Memory B cell (primary cell): ENCODE results near the gene ZNF32.

Source experiments
- ATAC-seq: fragments of 150-1000 bp; cut with Tn5 transposase; 2 replicates; pipeline ENCODE4 v1.10.0; 2021; ENCODE audit warnings: low read depth, mild to moderate bottlenecking, moderate library complexity
- DNase-seq, 2 donors: peaks; one replicate each; pipeline ENCODE4 v3.0.0; 2022; ENCODE audit warnings: low spot score in 2 of 2
- H3K27ac Mint-ChIP-seq: one replicate; pipeline ENCODE4 v1.8.0; 2022; ENCODE audit warnings: mild to moderate bottlenecking, moderate library complexity, mixed read lengths
- H3K27me3 Mint-ChIP-seq: one replicate; pipeline ENCODE4 v1.8.0; 2022; ENCODE audit warnings: mixed read lengths
- H3K36me3 Mint-ChIP-seq: one replicate; pipeline ENCODE4 v1.8.0; 2022; ENCODE audit warnings: mild to moderate bottlenecking, mixed read lengths
- H3K4me1 Mint-ChIP-seq: one replicate; pipeline ENCODE4 v1.8.0; 2022; ENCODE audit warnings: mixed read lengths
- H3K4me3 Mint-ChIP-seq: one replicate; pipeline ENCODE4 v1.8.0; 2022; ENCODE audit warnings: mild to moderate bottlenecking, moderate library complexity, mixed read lengths
- H3K9me3 Mint-ChIP-seq: one replicate; pipeline ENCODE4 v1.8.0; 2022; ENCODE audit warnings: mixed read lengths

The ZNF32 gene

DNA sequence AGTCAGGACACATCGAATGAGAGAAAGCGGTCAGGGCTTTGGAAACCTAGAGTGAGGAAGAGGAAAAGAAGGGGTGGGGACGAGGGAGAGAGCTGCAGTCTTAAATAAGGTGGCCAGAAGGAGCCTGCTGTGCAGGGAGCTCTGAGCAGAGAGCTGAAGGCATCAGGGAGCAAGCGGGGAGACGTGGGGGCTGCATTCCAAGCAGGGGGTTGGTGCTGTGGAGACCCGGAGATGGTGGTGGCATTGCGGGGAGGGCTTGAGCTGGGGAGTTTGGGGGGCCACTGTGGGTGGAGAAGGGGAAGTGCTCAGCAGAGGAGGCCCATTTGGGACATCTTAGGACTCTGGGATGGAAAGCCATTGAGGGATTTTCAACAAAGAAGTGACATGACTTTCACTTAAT, 38.7 kb upstream of the ZNF32 start:
- Mint-ChIP-seq H3K4me3 (no peak overlapping the region), H3K27ac (no peak overlapping the region), H3K9me3 (no peaks in the 10 kb centered on the region), H3K27me3 (peaks cover 26% of the 10 kb centered on the region), H3K36me3 (no peaks in the 10 kb centered on the region), H3K4me1 (no peaks in the 10 kb centered on the region)
- DNase-seq, result no peak
- ATAC-seq, result no peak

DNA sequence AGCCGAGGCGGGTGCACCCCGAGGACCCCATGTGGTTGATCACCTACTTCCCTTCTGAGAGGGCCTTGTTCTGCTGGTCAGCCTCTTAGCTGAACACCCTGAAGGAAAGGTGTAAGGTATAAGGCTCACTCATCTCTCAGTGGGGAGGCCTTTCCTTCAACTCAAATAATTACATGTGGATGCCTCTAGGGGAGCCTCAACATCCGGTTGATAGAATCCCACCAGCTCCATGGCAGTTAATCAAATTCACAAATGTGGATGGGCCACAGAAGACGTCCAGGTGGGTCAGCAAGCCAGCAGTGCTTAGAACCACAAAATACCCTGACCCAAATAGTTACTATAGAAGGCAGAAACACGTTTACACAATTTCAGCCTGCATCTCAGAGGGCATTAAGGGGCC, 37.7 kb upstream of the ZNF32 start:
- Mint-ChIP-seq H3K4me3 (no peak overlapping the region), H3K36me3 (no peaks in the 10 kb centered on the region), H3K9me3 (no peaks in the 10 kb centered on the region), H3K4me1 (no peaks in the 10 kb centered on the region), H3K27ac (no peak overlapping the region), H3K27me3 (peaks cover 31% of the 10 kb centered on the region)
- ATAC-seq, result no peak
- no peak for DNase-seq

DNA sequence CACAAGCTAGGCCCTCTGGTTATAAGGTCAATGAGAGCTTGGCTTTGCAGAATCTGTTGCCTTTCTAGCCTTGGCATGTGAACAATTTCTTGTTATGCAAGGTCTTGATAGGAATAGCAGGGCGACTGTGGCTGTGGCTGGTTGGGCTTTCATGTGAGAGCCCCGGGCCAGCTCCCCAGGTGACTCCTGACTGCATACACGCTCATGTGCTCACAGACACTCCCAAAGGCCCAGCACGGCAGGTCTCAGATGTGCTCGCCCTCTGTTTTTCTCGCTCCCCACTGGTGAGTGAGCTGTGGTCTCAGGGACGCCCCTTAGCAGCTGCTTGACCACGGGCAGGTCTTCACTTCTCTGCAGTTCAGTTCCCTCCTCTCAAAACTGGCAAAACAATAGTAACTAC, 37.1 kb upstream of the ZNF32 start:
- Mint-ChIP-seq H3K4me3 (no peak overlapping the region), H3K9me3 (no peaks in the 10 kb centered on the region), H3K36me3 (no peaks in the 10 kb centered on the region), H3K27me3 (peaks cover 31% of the 10 kb centered on the region), H3K27ac (no peak overlapping the region), H3K4me1 (no peaks in the 10 kb centered on the region)
- ATAC-seq (no peak), DNase-seq (no peak)

DNA sequence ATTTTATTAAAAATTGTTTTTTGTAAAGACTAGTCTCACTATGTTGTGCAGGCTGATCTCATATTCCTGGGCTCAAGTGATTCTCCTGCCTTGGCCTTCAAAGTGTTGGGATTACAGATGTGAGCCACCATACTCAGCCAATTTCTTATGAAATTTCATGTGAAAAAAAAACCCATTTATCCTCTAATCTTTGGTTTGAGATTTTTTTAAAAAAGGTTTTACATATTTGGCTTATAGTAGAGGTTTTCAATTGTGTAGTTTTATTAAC, 35.5 kb upstream of the ZNF32 start:
- ATAC-seq (no peak), DNase-seq (no peak)
- H3K27me3 Mint-ChIP-seq, result peaks cover 32% of the 10 kb centered on the region
- no peaks in the 10 kb centered on the region for H3K4me1 Mint-ChIP-seq
- H3K27ac Mint-ChIP-seq, result no peak overlapping the region
- H3K36me3 Mint-ChIP-seq, result no peaks in the 10 kb centered on the region
- H3K9me3 Mint-ChIP-seq, result no peaks in the 10 kb centered on the region
- no peak overlapping the region for H3K4me3 Mint-ChIP-seq

DNA sequence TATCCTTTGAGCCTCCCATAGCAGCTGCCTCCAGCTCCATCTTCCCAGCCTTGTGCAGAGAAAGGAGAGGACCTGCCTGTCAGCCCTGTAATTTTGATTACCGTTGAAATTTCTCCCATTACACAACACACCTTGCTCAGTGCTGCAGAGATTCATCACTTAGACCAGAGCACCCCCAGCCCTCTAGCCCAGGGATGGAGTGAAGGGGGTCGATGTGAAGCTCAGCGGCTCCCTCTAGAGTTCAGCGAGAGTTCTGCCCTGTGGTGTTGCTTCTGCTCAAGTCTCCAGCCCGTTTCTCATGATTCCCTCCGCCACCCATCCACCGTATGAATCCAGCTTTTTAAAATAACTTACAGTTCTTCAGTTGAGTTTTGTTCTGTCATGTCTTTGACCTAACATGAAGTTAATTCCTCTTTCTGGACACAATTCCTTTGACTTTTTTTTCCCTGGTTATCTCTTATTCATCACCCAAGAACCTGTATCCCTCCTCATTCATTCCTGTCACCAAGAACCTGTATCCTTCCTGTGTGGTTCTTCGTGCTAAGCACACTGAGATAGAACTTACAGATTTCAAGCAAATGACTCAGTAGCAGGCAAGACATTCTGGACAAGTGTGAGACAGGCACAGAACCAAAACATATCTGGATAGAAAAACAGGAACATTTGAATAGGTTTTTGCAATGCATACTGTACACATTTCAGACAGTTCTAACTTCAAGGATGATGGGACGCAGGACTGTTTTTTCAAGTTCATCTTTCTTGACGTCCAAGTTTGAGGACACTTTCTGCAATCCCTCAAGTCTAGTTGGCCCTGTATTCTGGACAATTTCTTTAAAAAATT, 35.0 kb upstream of the ZNF32 start:
- Mint-ChIP-seq H3K27ac (no peak overlapping the region), H3K27me3 (peaks cover 32% of the 10 kb centered on the region), H3K36me3 (no peaks in the 10 kb centered on the region), H3K9me3 (no peaks in the 10 kb centered on the region), H3K4me1 (no peaks in the 10 kb centered on the region), H3K4me3 (no peak overlapping the region)
- ATAC-seq, result peak; percentile 34
- DNase-seq, result no peak

DNA sequence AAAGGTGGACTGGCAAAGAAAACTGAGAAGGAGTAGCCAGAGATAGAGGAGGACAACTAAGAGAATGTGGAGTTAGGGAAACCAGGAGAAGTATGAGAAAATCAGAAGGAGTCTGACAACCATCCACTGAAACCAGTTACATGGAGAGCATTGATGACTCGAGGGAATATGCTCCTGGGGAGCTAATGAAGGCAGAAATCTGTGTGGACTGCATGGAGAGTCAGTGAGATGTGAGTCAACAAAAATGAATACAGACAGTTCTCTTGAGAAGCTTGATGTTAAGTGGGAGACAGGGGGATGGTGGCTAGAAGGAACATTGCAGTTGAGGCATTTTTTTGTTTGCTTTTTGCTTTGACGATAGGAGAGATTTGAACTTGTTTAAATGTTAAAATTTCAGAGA, 34.3 kb upstream of the ZNF32 start:
- no peak for ATAC-seq
- DNase-seq, result no peak
- Mint-ChIP-seq H3K27ac (no peak overlapping the region), H3K27me3 (peaks cover 29% of the 10 kb centered on the region), H3K36me3 (no peaks in the 10 kb centered on the region), H3K4me3 (no peak overlapping the region), H3K4me1 (no peaks in the 10 kb centered on the region), H3K9me3 (no peaks in the 10 kb centered on the region)

DNA sequence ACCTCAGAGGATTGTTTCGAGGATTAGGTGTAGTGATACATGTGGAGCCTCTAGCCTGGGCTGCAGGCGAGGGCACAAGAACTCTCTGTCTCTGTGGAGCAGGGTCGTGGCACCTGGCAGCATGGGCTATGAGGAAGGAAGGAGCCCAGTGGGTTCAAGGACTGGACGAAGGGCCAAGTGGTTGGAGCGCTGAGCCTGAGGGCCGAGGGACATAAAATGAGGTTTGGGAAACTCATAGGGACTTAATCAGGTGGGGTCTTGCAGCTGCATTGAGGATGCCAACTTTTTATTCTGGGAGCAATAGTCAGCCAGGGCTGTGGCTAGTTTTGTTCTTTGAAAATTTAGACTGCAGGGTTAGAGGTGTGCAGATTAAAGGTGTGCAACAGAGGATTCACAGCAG, 33.0 kb upstream of the ZNF32 start:
- Mint-ChIP-seq H3K9me3 (no peaks in the 10 kb centered on the region), H3K36me3 (no peaks in the 10 kb centered on the region), H3K4me1 (no peaks in the 10 kb centered on the region), H3K27me3 (peaks cover 22% of the 10 kb centered on the region), H3K27ac (no peak overlapping the region), H3K4me3 (no peak overlapping the region)
- ATAC-seq (no peak), DNase-seq (no peak)

DNA sequence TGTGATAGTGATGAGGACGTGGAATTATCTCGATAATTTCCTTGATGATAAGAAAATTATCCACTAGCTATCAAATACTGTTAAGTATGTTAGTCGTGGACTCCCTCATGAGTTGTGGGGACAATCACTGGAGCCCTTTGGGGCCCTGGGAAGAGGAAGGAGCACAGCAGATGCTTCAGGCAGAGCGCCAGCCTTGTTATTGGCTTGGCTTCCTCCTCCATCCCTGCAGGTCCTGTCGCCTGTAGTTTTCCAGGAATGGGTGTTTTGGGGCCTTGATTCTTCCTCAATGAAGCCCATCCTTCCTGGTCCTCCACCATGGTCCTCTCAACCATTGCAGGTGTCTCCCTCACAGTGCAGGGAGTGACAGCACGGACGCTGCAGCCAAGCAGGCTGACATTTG, 32.5 kb upstream of the ZNF32 start:
- Mint-ChIP-seq H3K4me1 (no peaks in the 10 kb centered on the region), H3K27ac (no peak overlapping the region), H3K36me3 (no peaks in the 10 kb centered on the region), H3K9me3 (no peaks in the 10 kb centered on the region), H3K4me3 (no peak overlapping the region), H3K27me3 (peaks cover 20% of the 10 kb centered on the region)
- ATAC-seq (no peak), DNase-seq (no peak)

DNA sequence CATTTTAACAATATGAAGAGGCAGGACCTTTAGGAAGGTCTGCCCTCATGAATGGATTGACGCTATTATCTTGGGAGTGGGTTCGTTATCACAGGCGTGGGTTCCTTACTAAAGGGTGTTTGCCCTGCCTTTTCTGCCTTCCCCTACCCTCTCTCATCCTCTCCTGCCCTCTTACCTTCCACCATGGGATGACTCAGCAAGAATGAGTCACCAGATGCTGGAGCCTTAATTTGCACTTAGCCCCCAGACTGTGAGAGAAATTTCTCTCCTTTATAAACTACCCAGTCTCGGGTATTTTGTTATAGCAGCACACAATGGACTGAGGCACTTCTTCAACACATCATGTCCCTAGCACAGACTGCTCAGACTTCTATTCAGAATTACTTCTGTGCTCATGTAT, 31.4 kb upstream of the ZNF32 start:
- DNase-seq, result no peak
- no peaks in the 10 kb centered on the region for H3K9me3 Mint-ChIP-seq
- H3K4me1 Mint-ChIP-seq, result no peaks in the 10 kb centered on the region
- H3K4me3 Mint-ChIP-seq, result no peak overlapping the region
- no peak for ATAC-seq
- peaks cover 20% of the 10 kb centered on the region for H3K27me3 Mint-ChIP-seq
- H3K27ac Mint-ChIP-seq, result no peak overlapping the region
- no peaks in the 10 kb centered on the region for H3K36me3 Mint-ChIP-seq

DNA sequence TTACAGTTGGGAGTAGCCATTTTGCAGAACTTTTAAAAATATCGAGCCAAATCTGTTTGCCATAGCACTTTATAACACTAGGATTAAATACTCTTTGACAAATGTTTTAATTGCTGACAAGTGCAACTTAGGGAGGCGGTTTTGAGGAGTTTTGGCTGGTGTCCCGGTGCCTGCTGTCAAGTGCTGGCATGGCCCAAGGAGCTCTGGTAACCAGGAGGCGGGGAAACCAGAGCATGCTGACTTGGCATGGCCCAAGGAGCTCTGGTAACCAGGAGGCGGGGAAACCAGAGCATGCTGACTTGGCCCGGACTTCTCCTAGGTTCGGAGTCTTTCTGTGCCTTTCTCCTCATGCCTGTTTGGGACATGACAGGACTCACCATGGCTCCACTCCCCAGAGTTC, 30.8 kb upstream of the ZNF32 start:
- Mint-ChIP-seq H3K36me3 (no peaks in the 10 kb centered on the region), H3K4me1 (no peaks in the 10 kb centered on the region), H3K27me3 (peaks cover 20% of the 10 kb centered on the region), H3K27ac (no peak overlapping the region), H3K4me3 (no peak overlapping the region), H3K9me3 (no peaks in the 10 kb centered on the region)
- DNase-seq, result no peak
- ATAC-seq, result no peak

DNA sequence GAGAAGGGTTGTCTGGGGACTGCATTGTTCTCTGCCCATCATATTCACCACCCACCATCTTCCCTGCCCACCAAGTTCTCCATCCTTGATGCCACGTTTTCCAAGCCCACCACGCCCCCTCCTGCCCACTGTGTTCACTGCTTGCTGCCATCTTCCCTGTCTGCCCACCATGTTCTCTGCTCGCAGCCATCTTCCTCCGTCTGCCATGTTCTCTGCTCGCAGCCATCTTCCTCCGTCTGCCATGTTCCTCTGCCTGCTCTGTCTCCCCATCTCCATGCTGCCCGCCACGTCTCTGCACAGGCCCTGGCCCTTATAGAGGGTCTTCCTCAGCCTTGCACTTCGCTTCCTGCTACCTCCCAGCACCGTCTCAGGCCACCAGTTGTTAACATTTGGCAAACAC, 30.0 kb upstream of the ZNF32 start:
- Mint-ChIP-seq H3K36me3 (no peaks in the 10 kb centered on the region), H3K27me3 (peaks cover 18% of the 10 kb centered on the region), H3K4me1 (no peaks in the 10 kb centered on the region), H3K4me3 (no peak overlapping the region), H3K9me3 (no peaks in the 10 kb centered on the region), H3K27ac (no peak overlapping the region)
- ATAC-seq (no peak), DNase-seq (no peak)

DNA sequence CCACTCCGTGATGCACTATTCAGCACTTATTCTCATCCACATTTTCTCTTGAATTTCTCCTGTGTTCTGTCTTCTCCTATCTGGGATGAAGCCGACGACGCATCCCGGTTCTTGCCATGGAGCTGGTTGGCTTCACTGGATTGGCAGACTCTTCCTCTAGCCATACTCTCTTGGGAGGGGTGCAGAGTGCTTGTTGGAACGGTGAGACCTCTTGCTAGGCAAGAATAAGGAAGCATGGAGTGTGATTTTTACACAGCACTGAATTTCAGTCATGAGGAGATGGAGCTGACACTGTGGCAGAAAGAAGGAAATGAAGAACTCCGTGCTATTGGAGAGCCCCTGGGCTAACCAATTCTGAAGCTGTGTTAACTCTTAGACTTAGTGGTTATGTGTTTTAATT, 28.2 kb upstream of the ZNF32 start:
- ATAC-seq (no peak), DNase-seq (no peak)
- H3K27me3 Mint-ChIP-seq, result peaks cover 13% of the 10 kb centered on the region
- no peaks in the 10 kb centered on the region for H3K9me3 Mint-ChIP-seq
- no peaks in the 10 kb centered on the region for H3K4me1 Mint-ChIP-seq
- H3K27ac Mint-ChIP-seq, result no peak overlapping the region
- H3K36me3 Mint-ChIP-seq, result no peaks in the 10 kb centered on the region
- no peak overlapping the region for H3K4me3 Mint-ChIP-seq

DNA sequence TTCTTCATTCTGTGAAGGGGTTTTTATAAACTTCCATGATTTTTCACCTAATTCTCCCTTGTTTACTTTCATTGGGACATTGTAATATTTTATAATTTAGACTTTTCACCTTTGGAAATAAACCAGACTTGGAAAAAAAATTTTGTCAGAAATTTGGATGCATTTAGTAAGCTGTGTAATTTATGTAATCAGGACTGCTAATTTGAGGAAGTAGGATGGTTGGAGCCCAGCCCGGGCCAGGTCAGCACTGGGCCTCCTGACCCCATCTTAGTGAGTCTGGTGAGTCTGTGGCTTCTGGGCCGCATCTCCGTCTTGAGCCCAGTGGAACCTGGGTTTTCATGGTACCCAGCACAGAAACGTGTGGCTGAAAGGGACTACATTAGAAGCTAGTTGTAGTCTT, 27.6 kb upstream of the ZNF32 start:
- DNase-seq (no peak), ATAC-seq (no peak)
- H3K27me3 Mint-ChIP-seq, result peaks cover 14% of the 10 kb centered on the region
- no peak overlapping the region for H3K27ac Mint-ChIP-seq
- H3K9me3 Mint-ChIP-seq, result no peaks in the 10 kb centered on the region
- H3K4me3 Mint-ChIP-seq, result no peak overlapping the region
- H3K36me3 Mint-ChIP-seq, result no peaks in the 10 kb centered on the region
- peaks cover 4% of the 10 kb centered on the region for H3K4me1 Mint-ChIP-seq

DNA sequence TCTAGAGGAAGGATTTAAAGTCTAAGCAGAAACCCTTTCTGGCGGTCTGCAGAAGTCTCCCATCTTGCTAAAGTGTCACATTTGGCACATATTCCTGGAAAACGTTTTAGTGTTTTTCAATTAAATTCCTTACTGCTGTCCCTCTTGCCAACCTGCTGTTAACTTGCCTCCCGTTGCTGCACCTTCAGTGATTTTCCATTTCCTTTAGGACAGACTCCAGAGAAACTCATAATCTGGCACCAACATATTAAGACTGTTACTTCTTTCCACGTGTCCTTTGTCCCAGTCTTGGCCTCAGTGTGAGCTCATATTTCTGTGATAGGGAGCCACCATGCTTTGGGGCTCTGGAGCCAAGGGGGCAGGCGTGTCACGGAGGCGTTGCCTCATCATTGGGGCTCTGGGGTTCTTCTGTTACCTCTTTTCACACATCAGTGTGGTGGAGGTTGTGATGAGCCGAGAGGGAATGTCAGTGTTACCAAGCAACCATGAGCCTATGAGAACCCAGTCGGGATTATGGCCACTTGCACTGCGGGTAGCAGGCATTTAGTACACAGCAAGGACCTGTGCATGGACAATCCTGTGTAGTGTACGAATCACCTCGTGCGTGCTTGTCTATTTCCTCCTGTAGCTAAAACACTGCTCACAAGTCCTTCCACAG, 26.0 kb upstream of the ZNF32 start:
- Mint-ChIP-seq H3K4me1 (peaks cover 4% of the 10 kb centered on the region), H3K36me3 (no peaks in the 10 kb centered on the region), H3K9me3 (no peaks in the 10 kb centered on the region), H3K27me3 (peaks cover 14% of the 10 kb centered on the region), H3K4me3 (no peak overlapping the region), H3K27ac (no peak overlapping the region)
- ATAC-seq, result no peak
- no peak for DNase-seq

DNA sequence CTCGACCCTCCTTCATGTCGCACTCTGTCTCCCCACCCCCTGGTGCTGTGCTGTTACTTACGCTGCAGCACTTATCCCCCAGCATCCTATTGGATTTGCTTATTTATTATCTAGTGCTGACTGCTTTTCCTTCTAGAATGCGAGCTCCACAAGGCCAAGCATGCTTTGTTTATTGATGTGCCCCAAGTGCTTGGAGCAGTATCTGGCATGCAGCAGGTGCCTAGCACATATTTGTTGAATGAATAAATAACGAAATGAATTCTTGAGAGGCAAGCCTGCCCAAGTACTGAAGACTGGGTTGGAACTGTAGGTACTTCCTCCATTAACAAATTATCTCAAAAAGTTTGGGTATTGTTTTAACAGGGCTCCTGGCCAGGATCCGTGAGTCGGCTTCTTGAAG, 24.8 kb upstream of the ZNF32 start:
- Mint-ChIP-seq H3K4me1 (peaks cover 4% of the 10 kb centered on the region), H3K27ac (no peak overlapping the region)
- no peak for ATAC-seq

More for the DNA sequence above, 24.8 kb upstream of the ZNF32 start:
- Mint-ChIP-seq H3K9me3 (no peaks in the 10 kb centered on the region), H3K36me3 (no peaks in the 10 kb centered on the region), H3K27me3 (peaks cover 13% of the 10 kb centered on the region), H3K4me3 (no peak overlapping the region)
- no peak for DNase-seq
